Central memory CD8-positive, alpha-beta T cell (primary cell): ENCODE data around the gene SCN10A.

ENCODE experiments used
- ATAC-seq: fragments of 150-1000 bp; cut with Tn5 transposase; replicated peaks from 2 replicates; pipeline ENCODE4 v1.10.0; 2022; ENCODE audit warnings: mild to moderate bottlenecking, moderate FRiP score, moderate number of reproducible peaks; ENCODE audit not compliant: poor library complexity, severe bottlenecking; ENCODE audit errors: extremely low read depth
- DNase-seq, 2 donors: peaks; one replicate each; pipeline ENCODE4 v3.0.0; 2021; ENCODE audit warnings: low spot score in 2 of 2
- H3K27ac Mint-ChIP-seq: one replicate; pipeline ENCODE4 v1.8.0; 2022; ENCODE audit warnings: low read depth, mild to moderate bottlenecking, moderate library complexity, mixed read lengths
- H3K27me3 Mint-ChIP-seq: one replicate; pipeline ENCODE4 v1.8.0; 2022; ENCODE audit warnings: mixed read lengths
- H3K36me3 Mint-ChIP-seq: one replicate; pipeline ENCODE4 v1.8.0; 2022; ENCODE audit warnings: mild to moderate bottlenecking, moderate library complexity, mixed read lengths; ENCODE audit not compliant: insufficient read depth
- H3K4me1 Mint-ChIP-seq: one replicate; pipeline ENCODE4 v1.8.0; 2022; ENCODE audit warnings: mixed read lengths
- H3K4me3 Mint-ChIP-seq: one replicate; pipeline ENCODE4 v1.8.0; 2022; ENCODE audit warnings: mild to moderate bottlenecking, moderate library complexity, mixed read lengths
- H3K9me3 Mint-ChIP-seq: one replicate; pipeline ENCODE4 v1.8.0; 2022; ENCODE audit warnings: mixed read lengths

The SCN10A gene

GRCh38 chr3:38728008-38728407 is 88.0 kb downstream of the SCN10A start:
- Mint-ChIP-seq H3K9me3 (no peaks in the 10 kb centered on the region), H3K36me3 (no peaks in the 10 kb centered on the region), H3K4me3 (no peak overlapping the region), H3K27me3 (peaks cover 74% of the 10 kb centered on the region), H3K4me1 (no peaks in the 10 kb centered on the region), H3K27ac (no peak overlapping the region)
- DNase-seq = no peak
- ATAC-seq = no peak

GRCh38 chr3:38726751-38727150 is 89.3 kb downstream of the SCN10A start:
- Mint-ChIP-seq H3K36me3 (no peaks in the 10 kb centered on the region), H3K27me3 (peaks cover 74% of the 10 kb centered on the region), H3K4me3 (no peak overlapping the region), H3K4me1 (no peaks in the 10 kb centered on the region), H3K9me3 (no peaks in the 10 kb centered on the region), H3K27ac (no peak overlapping the region)
- DNase-seq (no peak), ATAC-seq (no peak)

- ATAC-seq = no peak
- Mint-ChIP-seq H3K27ac (no peak overlapping the region), H3K36me3 (no peaks in the 10 kb centered on the region), H3K4me3 (no peak overlapping the region), H3K27me3 (peaks cover 76% of the 10 kb centered on the region), H3K9me3 (no peaks in the 10 kb centered on the region), H3K4me1 (no peaks in the 10 kb centered on the region)
- no peak for DNase-seq
Measured at GRCh38 chr3:38725726-38726419, 90.1 kb downstream of the SCN10A start.

GRCh38 chr3:38724392-38724736 is 91.7 kb downstream of the SCN10A start:
- H3K4me3 Mint-ChIP-seq = no peak overlapping the region
- no peaks in the 10 kb centered on the region for H3K4me1 Mint-ChIP-seq
- H3K9me3 Mint-ChIP-seq = no peaks in the 10 kb centered on the region
- DNase-seq (no peak), ATAC-seq (no peak)
- no peaks in the 10 kb centered on the region for H3K36me3 Mint-ChIP-seq
- H3K27ac Mint-ChIP-seq = no peak overlapping the region
- peaks cover 66% of the 10 kb centered on the region for H3K27me3 Mint-ChIP-seq

DNA sequence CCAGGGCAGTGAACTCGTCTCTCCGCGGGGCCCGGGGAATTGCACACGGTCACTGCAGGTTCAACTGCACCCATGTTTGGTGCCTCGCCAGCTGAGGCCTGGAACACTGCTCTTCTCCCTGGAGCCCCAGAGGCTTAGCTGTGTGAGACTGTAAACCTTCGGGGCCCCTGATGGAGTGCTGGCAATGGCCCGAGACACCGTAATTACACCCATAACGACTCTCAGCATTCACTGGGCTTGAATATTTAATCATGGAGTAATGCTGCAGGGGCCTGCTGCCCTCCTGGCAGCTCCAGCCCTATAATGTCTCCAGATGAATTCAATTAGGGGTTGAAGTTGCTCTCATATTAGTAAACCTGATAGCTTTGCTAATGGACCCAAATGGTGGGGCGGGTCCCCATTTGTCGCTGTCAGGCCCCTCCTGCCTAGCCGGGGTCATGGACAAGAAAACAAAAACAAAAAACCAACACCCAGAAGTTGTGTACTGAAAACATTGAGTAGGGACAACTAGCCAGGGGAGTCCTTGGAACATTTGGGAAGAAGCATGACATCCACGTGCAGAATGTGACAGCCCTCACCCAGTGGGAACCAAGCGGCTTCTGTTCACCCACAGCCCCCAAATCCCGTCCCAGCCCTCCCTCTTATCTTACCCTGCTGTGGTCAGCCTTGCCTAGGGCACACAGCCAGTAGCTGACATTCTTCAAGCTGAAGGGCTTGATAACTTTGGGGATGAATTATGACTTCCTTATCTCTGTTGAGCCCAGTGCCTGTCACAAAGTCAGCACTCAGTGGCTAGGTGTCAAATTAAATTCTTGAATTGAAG is 92.2 kb downstream of the SCN10A start:
- Mint-ChIP-seq H3K27me3 (peaks cover 60% of the 10 kb centered on the region), H3K4me1 (no peaks in the 10 kb centered on the region), H3K4me3 (no peak overlapping the region), H3K9me3 (no peaks in the 10 kb centered on the region), H3K27ac (no peak overlapping the region), H3K36me3 (no peaks in the 10 kb centered on the region)
- DNase-seq = no peak
- ATAC-seq = no peak

- DNase-seq = no peak
- H3K4me1 Mint-ChIP-seq = no peaks in the 10 kb centered on the region
- no peaks in the 10 kb centered on the region for H3K36me3 Mint-ChIP-seq
- no peak for ATAC-seq
- peaks cover 52% of the 10 kb centered on the region for H3K27me3 Mint-ChIP-seq
- no peak overlapping the region for H3K27ac Mint-ChIP-seq
- no peak overlapping the region for H3K4me3 Mint-ChIP-seq
- no peaks in the 10 kb centered on the region for H3K9me3 Mint-ChIP-seq
Measured at GRCh38 chr3:38722781-38723568, 93.0 kb downstream of the SCN10A start.

- Mint-ChIP-seq H3K27ac (no peak overlapping the region), H3K9me3 (no peaks in the 10 kb centered on the region), H3K36me3 (no peaks in the 10 kb centered on the region), H3K4me3 (no peak overlapping the region), H3K4me1 (no peaks in the 10 kb centered on the region), H3K27me3 (peaks cover 38% of the 10 kb centered on the region)
- DNase-seq (no peak), ATAC-seq (no peak)
Measured at GRCh38 chr3:38721207-38721772, 94.7 kb downstream of the SCN10A start.

DNA sequence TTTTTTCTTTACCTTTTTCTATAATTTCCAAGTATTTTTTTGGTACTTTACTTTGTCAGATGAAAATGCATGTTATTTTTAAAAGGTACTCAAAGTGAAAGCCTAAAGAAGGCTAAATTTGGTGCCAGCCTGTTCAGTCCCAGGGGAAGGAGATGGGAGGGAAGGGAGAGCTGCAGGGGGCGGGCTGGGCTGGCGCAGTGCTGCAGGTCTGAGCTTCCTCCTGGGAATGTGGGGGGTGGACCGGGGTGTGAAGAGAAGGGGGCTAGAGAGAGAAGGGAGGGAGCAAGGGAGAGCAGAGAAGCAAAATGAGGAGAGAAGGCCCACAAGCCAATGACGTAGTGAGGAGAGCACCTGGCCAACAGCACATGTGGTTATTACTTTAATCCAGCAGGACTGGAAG is 95.6 kb downstream of the SCN10A start:
- no peaks in the 10 kb centered on the region for H3K4me1 Mint-ChIP-seq
- ATAC-seq (no peak), DNase-seq (no peak)
- peaks cover 34% of the 10 kb centered on the region for H3K27me3 Mint-ChIP-seq
- no peak overlapping the region for H3K27ac Mint-ChIP-seq
- no peaks in the 10 kb centered on the region for H3K36me3 Mint-ChIP-seq
- H3K4me3 Mint-ChIP-seq = no peak overlapping the region
- H3K9me3 Mint-ChIP-seq = no peaks in the 10 kb centered on the region

DNA sequence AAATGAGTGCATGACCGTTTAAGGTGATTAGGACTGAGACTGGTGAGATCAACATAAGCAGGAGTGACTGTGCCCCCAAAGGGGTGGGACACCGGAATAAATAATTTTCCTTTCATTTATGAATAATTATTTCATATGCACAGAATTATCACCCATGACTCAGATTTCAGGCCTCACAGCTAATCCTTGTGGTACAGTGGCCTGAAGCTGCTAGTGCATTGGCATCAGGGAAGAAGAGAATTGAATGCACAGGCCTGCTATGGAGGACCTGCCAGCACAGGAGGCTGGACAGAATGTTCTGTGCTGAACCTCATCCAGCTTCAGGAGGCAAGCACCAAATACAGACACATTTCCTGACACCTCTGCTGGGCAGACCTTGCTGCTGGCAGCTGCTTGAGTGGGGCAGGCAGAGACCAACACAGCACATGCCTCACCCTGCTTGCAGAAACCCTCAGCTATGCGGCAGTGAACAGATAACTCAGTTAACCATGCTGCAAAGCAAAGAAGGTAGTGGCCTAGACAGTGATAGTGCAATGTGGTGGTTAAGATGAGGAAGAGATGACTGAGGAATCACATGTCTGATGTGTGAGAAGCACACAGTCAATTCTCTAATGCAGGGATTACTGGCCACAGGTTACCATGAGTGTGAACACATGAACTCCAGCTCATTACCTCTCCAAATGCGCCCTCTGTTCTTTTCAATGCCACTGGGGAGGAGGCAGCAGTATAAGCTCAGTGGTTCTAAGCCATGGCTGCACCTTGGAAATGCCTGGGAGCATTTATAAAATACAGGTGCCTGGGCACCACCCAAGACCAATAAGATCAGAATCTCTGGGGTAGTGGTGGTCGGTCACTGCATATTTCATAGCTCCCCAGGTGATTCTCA is 98.4 kb downstream of the SCN10A start:
- no peak for ATAC-seq
- Mint-ChIP-seq H3K9me3 (no peaks in the 10 kb centered on the region), H3K4me3 (no peak overlapping the region), H3K36me3 (no peaks in the 10 kb centered on the region), H3K27ac (no peak overlapping the region), H3K27me3 (peaks cover 11% of the 10 kb centered on the region), H3K4me1 (no peaks in the 10 kb centered on the region)
- DNase-seq = no peak

GRCh38 chr3:38713121-38713520 is 102.9 kb downstream of the SCN10A start:
- H3K4me1 Mint-ChIP-seq = no peaks in the 10 kb centered on the region
- peaks cover 31% of the 10 kb centered on the region for H3K27me3 Mint-ChIP-seq
- no peak for DNase-seq
- no peaks in the 10 kb centered on the region for H3K36me3 Mint-ChIP-seq
- no peak for ATAC-seq
- no peak overlapping the region for H3K4me3 Mint-ChIP-seq
- no peaks in the 10 kb centered on the region for H3K9me3 Mint-ChIP-seq
- H3K27ac Mint-ChIP-seq = no peak overlapping the region

DNA sequence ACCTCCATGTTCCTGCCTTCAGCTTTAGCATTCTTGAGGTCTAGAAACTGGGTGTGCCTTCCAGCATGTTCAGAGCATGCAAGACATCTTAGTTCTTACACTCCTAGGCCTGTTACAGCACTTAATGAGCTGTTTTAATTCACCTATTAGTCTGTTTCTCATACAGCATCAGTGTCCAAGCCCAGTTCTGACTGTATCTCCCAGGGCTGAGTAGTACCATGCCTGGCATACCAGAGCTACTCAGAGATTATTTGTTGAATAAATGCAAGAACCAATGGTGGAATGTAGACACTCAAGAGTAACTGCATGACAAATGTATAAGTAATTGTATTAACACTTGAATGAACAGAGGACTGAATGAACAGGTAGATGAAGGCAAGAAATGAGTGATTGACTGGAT is 104.7 kb downstream of the SCN10A start:
- Mint-ChIP-seq H3K36me3 (no peaks in the 10 kb centered on the region), H3K4me3 (no peak overlapping the region), H3K4me1 (no peaks in the 10 kb centered on the region), H3K27me3 (peaks cover 44% of the 10 kb centered on the region), H3K27ac (no peak overlapping the region), H3K9me3 (no peaks in the 10 kb centered on the region)
- DNase-seq = no peak
- no peak for ATAC-seq

- no peaks in the 10 kb centered on the region for H3K9me3 Mint-ChIP-seq
- DNase-seq = no peak
Measured at GRCh38 chr3:38707730-38708129, 108.3 kb downstream of the SCN10A start.

More at GRCh38 chr3:38707730-38708129, 108.3 kb downstream of the SCN10A start:
- Mint-ChIP-seq H3K27me3 (peaks cover 44% of the 10 kb centered on the region), H3K27ac (no peak overlapping the region), H3K4me3 (no peak overlapping the region), H3K36me3 (no peaks in the 10 kb centered on the region), H3K4me1 (no peaks in the 10 kb centered on the region)
- no peak for ATAC-seq
